DMS79 (cell line): ENCODE measurements around the gene ADAM23.

Experiments used
- DNase-seq: peaks from one replicate; lab custom pipeline; 2025; lab: John Stamatoyannopoulos, UW

Gene ADAM23

DNA sequence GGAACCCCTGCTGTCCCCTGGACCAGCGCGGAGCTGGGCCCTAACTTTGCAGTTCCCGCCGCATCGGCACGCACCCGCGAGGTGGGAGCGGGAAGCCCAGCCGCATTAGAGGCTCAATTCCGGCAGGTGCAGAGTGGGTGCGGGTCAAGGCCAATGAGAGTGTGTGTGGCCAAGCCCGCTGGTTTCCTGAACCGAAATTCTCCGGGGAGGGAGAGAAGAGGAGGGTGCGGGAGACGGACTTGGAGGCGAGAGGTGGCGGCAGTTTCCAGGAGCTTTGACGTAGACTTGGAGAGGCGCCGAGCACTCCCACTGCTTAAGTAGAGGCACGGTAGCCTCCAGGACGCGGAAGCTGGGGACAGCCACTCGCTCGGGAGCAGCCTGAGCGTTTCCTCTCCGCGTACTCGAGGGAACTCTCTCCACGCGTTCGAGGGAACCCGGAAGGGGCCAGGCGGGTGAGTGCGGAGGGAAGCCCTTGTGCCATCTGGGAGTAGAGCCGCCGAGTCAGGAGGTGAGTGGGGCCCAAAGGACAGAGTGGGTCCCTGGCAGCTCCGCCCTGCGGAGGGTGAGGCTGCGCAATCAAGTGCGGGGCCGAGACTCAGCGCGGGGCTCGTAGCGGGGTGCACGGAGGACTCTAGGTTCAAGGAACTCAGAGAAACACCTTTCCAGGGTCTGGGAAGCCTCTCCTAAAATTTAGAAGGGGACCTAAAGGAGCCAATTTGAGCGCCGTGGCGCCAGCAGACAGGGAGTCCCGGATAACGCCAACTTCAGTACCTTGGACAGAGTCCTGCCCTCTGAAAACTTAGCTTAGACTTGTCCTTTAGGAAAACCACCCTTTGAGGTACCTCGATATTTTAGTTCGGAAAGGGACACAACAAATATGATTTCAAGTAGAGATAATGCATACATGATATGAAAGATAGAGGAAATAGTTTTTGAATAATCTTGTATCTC is 199.0 kb downstream of the ADAM23 start, which contains the start of gene FAM237A:
FAM237A (plus strand) TSS at position 413 of the 951 bp plus-strand sequence. CDS start 1,750 bp downstream, outside the sequence.
- DNase-seq: no peak

DNA sequence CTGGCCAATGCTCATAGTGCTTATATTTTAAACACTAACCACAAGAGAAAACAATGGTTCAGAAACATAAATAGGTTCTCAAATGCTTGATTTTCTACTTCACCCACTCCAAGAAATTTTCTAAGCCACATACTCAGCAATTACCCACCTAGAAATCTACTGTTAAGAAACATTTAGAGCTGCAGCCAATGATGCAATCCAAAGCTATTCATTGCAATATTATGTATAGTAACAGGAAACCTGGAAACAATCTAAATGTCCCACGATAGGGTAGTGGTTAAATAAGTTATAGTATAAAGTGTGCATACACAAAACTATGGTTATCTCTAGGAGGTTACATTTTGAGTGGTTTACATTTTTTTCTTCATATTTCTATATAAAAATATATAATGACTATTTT is 204.7 kb downstream of the ADAM23 start:
- no peak for DNase-seq

DNA sequence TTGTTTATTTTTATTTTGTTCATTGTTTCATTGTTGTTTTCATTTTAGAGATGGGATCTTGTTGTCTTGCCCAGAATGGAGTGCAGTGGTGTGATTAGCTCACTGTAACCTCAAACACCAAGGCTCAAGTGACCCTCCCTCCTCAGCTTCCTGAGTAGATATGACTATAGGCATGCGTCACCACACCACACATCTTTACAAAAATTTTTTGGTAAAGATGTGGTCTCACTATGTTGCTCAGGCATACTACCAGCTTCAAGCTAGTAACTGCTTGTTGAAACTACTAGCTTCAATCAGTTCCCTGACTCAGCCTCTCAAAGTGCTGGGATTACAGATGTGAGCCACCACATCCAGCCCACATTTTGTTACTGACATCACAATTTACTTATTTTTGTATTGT is 213.8 kb downstream of the ADAM23 start:
- no peak for DNase-seq

DNA sequence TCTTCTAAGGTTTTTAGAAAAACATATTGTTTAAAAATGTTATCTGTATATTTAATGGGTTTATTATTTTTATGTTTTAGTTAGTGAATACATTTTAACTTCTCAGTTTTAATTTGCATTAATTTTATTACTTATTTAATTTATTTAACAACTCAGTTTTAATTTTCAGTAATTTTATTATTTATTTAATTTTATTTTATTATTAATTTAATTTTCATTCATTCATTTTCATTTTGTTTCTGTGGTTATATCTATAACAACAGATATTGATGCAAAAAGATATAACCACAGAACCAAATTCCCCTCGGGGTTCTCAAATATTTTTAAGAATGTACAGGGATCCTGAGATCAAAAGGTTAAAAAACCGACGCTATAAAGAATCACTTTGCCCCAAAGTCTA is 221.9 kb downstream of the ADAM23 start:
- DNase-seq: no peak
